Keratinocyte (primary cell): ENCODE results near the gene ETV1. TPM values are rescaled to one million over a fixed set of nuclear protein-coding genes. Genes with fewer than 3 reads are reported as not detected.

ENCODE experiments used
- DNase-seq: peaks from one replicate; pipeline ENCODE4 v3.0.0-alpha.2; 2011; ENCODE audit warnings: low read depth, missing footprints, low spot score
- FAIRE-seq: peaks from 2 replicates; lab custom pipeline; 2011; peaks lifted over from hg19 to GRCh38; lab: Jason Lieb, UNC
- H2AFZ ChIP-seq: 2 replicates; pipeline ENCODE4 v1.6.0; 2012; ENCODE audit warnings: low read length, control low read depth, inconsistent platforms; ENCODE audit not compliant: control insufficient read depth
- H3K27ac ChIP-seq: 2 replicates; pipeline ENCODE4 v1.5.1; 2011; ENCODE audit warnings: low read length; ENCODE audit not compliant: control insufficient read depth, insufficient read depth
- H3K27me3 ChIP-seq: 3 replicates; pipeline ENCODE4 v1.6.0; 2011; ENCODE audit warnings: low read length; ENCODE audit not compliant: control insufficient read depth, insufficient read depth; ENCODE audit errors: extremely low read depth
- H3K36me3 ChIP-seq, 2 experiments: 2 replicates in 1 of 2; 3 replicates in 1 of 2; pipeline ENCODE4 v1.5.1; 2011; ENCODE audit warnings: low read length in 2 of 2, mild to moderate bottlenecking in 1 of 2; ENCODE audit not compliant: control insufficient read depth in 2 of 2, insufficient read depth in 2 of 2; ENCODE audit errors: extremely low read depth in 1 of 2
- H3K4me1 ChIP-seq: 3 replicates; pipeline ENCODE4 v1.5.1; 2011; ENCODE audit warnings: low read length; ENCODE audit not compliant: control insufficient read depth, insufficient read depth; ENCODE audit errors: extremely low read depth
- H3K4me2 ChIP-seq: 3 replicates; pipeline ENCODE4 v1.6.0; 2011; ENCODE audit warnings: low read depth, low read length; ENCODE audit not compliant: control insufficient read depth, insufficient read depth; ENCODE audit errors: extremely low read depth
- H3K4me3 ChIP-seq, 3 experiments: fragments of 200-600 bp in 1 of 3; sonication (generic) in 1 of 3; 2 replicates in 2 of 3; 3 replicates in 1 of 3; pipeline ENCODE4 v1.5.1; 2011 to 2016; ENCODE audit warnings: low read length in 3 of 3, mild to moderate bottlenecking in 3 of 3, control low read depth in 2 of 3, inconsistent platforms in 1 of 3, low read depth in 1 of 3, mixed read lengths in 1 of 3, mixed run types in 1 of 3, moderate library complexity in 1 of 3; ENCODE audit not compliant: control insufficient read depth in 2 of 3, insufficient read depth in 2 of 3; ENCODE audit errors: extremely low read depth in 1 of 3
- H3K79me2 ChIP-seq: 2 replicates; pipeline ENCODE4 v1.6.0; 2012; ENCODE audit warnings: low read length; ENCODE audit not compliant: control insufficient read depth, insufficient read depth
- H3K9ac ChIP-seq: 3 replicates; pipeline ENCODE4 v1.6.0; 2011; ENCODE audit warnings: low read length; ENCODE audit not compliant: control insufficient read depth, insufficient read depth; ENCODE audit errors: extremely low read depth
- H3K9me1 ChIP-seq: 3 replicates; pipeline ENCODE4 v1.6.0; 2011; ENCODE audit warnings: low read length; ENCODE audit not compliant: control insufficient read depth, insufficient read depth; ENCODE audit errors: extremely low read depth
- H3K9me3 ChIP-seq: 2 replicates; pipeline ENCODE4 v1.5.1; 2012; ENCODE audit warnings: low read depth, low read length; ENCODE audit not compliant: control insufficient read depth
- H4K20me1 ChIP-seq: 3 replicates; pipeline ENCODE4 v1.6.0; 2011; ENCODE audit warnings: low read length; ENCODE audit not compliant: control insufficient read depth, insufficient read depth; ENCODE audit errors: extremely low read depth
- EZH2 ChIP-seq: IDR thresholded peaks from one replicate; pipeline ENCODE4 v1.6.1; 2012; ENCODE audit warnings: inconsistent platforms, mild to moderate bottlenecking, low read length, moderate library complexity
- dilution Hi-C: fragments of 300-500 bp; cut with MboI; formaldehyde crosslinking; loops from one replicate; pipeline ENCODE4 v1.7.0; 2020; ENCODE audit warnings: low sequenced_read_pairs; ENCODE audit not compliant: extremely low pct_ligation_motif_present
- polyA plus RNA-seq, 5 experiments: library from polyadenylated mRNA; depleted of rRNA in 3 of 5; stranded (reverse) in 3 of 5; stranded (forward) in 1 of 5; unstranded in 1 of 5; fragments of >200 nt; gene quantifications; 1 replicate in 1 of 5; 2 replicates in 3 of 5; 3 replicates in 1 of 5; pipeline versions ENCODE4 v1.2.1 to v1.2.3, GENCODE V29; 2011 to 2012; ENCODE audit warnings: missing spikeins in 2 of 5, low read depth in 1 of 5, low replicate concordance in 1 of 5
- TF ChIP-seq, protein P1 (sequence below), 3 experiments: IDR thresholded peaks in 1 of 3; conservative IDR thresholded peaks in 1 of 3; optimal IDR thresholded peaks in 1 of 3; 2 replicates in 2 of 3; 3 replicates in 1 of 3; pipeline versions ENCODE3 to v1.5.1; 2011; ENCODE audit warnings: low read length in 3 of 3, mild to moderate bottlenecking in 3 of 3, moderate library complexity in 2 of 3, control low read depth in 1 of 3, inconsistent platforms in 1 of 3; ENCODE audit not compliant: insufficient read depth in 2 of 3; ENCODE audit errors: extremely low read depth in 1 of 3

ETV1 gene
- polyA plus RNA-seq, 1 donor (not counting 4 experiments of a cell fraction or from before 2014, with no cell fraction given), result 5.0 TPM

DNA sequence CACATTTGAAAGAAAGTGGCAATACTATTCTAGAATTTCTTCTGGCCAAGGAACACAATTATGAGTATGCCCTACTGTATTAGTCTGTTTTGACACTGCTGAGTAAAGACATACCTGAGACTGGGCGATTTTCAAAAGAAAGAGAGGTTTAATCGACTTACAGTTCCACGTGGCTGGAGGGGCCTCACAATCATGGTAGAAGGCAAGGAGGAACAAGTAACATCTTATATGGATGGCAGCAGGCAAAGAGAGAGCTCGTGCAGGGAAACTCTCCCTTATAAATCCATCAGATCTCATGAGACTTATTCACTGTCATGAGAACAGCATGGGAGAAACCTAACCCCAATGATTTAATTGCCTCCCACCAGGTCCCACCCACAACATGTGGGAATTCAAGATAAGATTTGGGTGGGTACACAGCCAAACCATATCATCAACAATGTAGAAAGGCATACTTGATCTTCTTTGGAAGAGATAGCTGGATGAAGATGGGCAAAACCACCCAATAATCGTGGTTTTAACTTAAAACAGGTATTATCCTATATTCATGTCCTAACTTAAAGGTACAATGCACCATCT lies 113.9 kb downstream of the ETV1 start:
- FAIRE-seq, result no peak
- no peaks in the 10 kb centered on the region for H3K9me1 ChIP-seq
- dilution Hi-C loops, result no loop called here
- no peaks in the 10 kb centered on the region for H3K27me3 ChIP-seq
- no peaks in the 10 kb centered on the region for H4K20me1 ChIP-seq
- no peaks in the 10 kb centered on the region for H3K36me3 ChIP-seq
- H3K4me2 ChIP-seq, result no peak overlapping the region
- DNase-seq, result no peak
- H3K79me2 ChIP-seq, result no peaks in the 10 kb centered on the region
- no peak overlapping the region for H3K4me3 ChIP-seq
- H3K9ac ChIP-seq, result no peak overlapping the region
- H3K4me1 ChIP-seq, result peaks cover 12% of the 10 kb centered on the region
- H2AFZ ChIP-seq, result no peak overlapping the region
- H3K9me3 ChIP-seq, result no peaks in the 10 kb centered on the region
- TF ChIP-seq, protein P1, sequence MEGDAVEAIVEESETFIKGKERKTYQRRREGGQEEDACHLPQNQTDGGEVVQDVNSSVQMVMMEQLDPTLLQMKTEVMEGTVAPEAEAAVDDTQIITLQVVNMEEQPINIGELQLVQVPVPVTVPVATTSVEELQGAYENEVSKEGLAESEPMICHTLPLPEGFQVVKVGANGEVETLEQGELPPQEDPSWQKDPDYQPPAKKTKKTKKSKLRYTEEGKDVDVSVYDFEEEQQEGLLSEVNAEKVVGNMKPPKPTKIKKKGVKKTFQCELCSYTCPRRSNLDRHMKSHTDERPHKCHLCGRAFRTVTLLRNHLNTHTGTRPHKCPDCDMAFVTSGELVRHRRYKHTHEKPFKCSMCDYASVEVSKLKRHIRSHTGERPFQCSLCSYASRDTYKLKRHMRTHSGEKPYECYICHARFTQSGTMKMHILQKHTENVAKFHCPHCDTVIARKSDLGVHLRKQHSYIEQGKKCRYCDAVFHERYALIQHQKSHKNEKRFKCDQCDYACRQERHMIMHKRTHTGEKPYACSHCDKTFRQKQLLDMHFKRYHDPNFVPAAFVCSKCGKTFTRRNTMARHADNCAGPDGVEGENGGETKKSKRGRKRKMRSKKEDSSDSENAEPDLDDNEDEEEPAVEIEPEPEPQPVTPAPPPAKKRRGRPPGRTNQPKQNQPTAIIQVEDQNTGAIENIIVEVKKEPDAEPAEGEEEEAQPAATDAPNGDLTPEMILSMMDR (optimal IDR thresholded peaks at IDR 0.05 in 1 of 3, IDR thresholded peaks at IDR 0.05 in 1 of 3, conservative IDR thresholded peaks at IDR 0.05 in 1 of 3; ENCODE audit: extremely low read depth in 1 of 3, insufficient read depth in 2 of 3, low read length in 3 of 3), result no peak
- no peak for TF ChIP-seq EZH2
- H3K27ac ChIP-seq, result no peak overlapping the region

DNA sequence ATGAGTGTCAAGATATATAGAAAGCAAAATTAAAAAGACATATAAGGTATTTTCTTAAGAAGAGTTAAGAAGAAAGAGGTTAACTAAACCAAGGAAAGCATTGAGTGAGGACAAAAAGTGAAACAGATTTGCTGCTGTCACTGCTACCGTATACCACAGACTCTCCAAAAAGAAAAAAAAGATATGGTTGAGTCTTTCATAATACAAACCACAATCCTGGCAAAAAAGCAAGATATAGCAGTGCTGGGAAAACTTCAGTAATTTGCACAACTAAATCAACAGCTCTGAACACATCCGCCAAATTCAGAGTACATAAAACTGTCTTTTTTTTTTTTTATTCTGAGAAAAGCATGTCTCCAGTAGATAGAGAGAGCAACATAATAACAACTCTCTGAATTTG lies 114.7 kb downstream of the ETV1 start:
- dilution Hi-C loops, result no loop called here
- no peaks in the 10 kb centered on the region for H3K9me1 ChIP-seq
- DNase-seq (no peak), FAIRE-seq (no peak)
- H3K4me1 ChIP-seq, result peaks cover 4% of the 10 kb centered on the region
- H3K36me3 ChIP-seq, result no peaks in the 10 kb centered on the region
- no peak overlapping the region for H3K4me3 ChIP-seq
- H3K9ac ChIP-seq, result no peak overlapping the region
- H3K79me2 ChIP-seq, result no peaks in the 10 kb centered on the region
- H3K4me2 ChIP-seq, result no peak overlapping the region
- TF ChIP-seq, protein P1 (optimal IDR thresholded peaks at IDR 0.05 in 1 of 3, IDR thresholded peaks at IDR 0.05 in 1 of 3, conservative IDR thresholded peaks at IDR 0.05 in 1 of 3; ENCODE audit: extremely low read depth in 1 of 3, insufficient read depth in 2 of 3, low read length in 3 of 3), result no peak
- no peak for TF ChIP-seq EZH2
- H3K27ac ChIP-seq, result no peak overlapping the region
- no peaks in the 10 kb centered on the region for H3K9me3 ChIP-seq
- no peaks in the 10 kb centered on the region for H4K20me1 ChIP-seq
- no peaks in the 10 kb centered on the region for H3K27me3 ChIP-seq
- H2AFZ ChIP-seq, result no peak overlapping the region
